NCI-H1048 (cell line): ENCODE data around the gene ABCG4.
"Not testable (repeated sequence)": the region's sequence is repeated elsewhere in the genome, so short reads cannot be mapped to it uniquely, and the experiment has no call there.

ENCODE experiments used
- DNase-seq: peaks from one replicate; lab custom pipeline; 2025; lab: John Stamatoyannopoulos, UW

ABCG4 gene

GRCh38 chr11:119116235-119116594 lies 32.6 kb upstream of the ABCG4 start:
- DNase-seq: no peak

- no peak for DNase-seq
Observed at GRCh38 chr11:119116601-119117000, 32.3 kb upstream of the ABCG4 start.

GRCh38 chr11:119117004-119117706 lies 31.7 kb upstream of the ABCG4 start:
- no peak for DNase-seq

DNA sequence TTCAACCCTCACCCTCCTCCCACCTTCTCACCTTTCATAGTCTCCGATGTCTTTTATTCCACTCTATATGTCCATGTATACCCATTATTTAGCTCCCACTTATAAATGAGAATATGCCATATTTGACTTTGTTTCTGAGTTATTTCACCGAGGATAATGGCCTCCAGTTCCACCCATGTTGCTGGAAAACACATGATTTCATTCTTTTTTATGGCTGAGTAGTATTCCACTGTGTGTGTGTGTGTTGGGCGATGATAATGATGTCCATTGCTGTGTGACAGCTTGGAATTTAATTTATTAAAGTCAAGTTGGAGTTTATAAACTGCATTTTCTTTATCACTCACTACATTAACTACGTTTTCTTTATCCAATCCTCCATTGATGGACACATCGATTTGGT lies 30.6 kb upstream of the ABCG4 start:
- no peak for DNase-seq

DNA sequence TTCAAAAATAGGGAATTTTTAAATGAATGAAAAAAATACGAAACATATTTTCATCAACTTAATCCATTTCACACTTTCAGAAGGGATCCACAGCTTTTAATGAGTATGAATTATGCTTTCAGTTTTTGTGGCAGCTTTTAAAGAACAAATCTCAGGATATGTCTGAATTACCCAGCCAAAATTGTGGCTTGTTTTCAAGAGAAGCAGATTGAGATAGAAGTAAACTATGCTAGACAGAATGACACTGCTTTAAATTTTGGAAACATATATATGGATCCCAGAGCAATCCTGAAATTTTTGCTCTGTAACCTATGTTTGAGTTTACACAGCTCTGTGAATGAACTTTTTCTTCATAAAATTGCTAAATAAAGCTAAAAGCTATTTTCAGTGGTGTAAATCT lies 29.9 kb upstream of the ABCG4 start:
- no peak for DNase-seq

DNA sequence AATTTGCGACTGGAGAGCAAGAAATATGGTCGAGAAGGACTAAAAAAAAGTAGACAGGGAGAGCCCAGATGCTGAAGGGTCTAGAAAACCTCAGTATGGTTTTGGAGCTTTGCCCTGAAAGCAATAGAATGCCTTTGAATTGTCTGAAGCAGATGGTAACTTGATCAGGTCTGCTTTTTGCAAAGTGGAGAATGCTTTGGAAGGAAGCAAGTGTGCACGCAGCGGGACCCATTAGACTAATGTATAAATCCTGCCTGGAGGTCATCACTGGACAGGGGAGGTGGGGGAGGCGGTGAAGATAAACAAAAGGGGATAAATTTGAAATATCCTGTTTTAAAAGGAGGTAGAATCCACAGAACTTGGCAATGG lies 28.2 kb upstream of the ABCG4 start:
- DNase-seq: no peak

GRCh38 chr11:119121008-119121810 lies 27.6 kb upstream of the ABCG4 start, which contains the start of gene HINFP:
HINFP (plus strand) TSS chr11:119121580; CDS start chr11:119126945, 5,365 bp downstream.
- peak; percentile 96 for DNase-seq

GRCh38 chr11:119121811-119122124 lies 27.1 kb upstream of the ABCG4 start:
- DNase-seq: no peak

DNA sequence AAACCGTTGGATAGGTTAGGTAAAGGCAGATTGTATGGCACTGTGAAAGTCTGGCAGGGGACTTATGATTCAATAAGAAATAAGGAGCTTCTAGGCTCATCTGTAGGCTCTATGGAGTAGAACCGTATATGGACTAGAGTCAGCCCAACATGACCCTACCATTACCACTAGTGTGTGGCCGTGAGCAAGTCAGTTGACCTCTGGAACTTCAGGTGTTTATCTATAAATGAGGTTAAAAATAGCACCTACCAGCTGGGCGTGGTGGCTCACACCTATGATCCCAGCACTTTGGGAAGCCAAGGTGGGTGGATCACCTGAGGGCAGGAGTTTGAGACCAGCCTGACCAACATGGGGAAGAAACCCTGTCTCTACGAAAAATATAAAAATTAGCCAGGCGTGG lies 23.0 kb upstream of the ABCG4 start:
- DNase-seq: no peak

DNA sequence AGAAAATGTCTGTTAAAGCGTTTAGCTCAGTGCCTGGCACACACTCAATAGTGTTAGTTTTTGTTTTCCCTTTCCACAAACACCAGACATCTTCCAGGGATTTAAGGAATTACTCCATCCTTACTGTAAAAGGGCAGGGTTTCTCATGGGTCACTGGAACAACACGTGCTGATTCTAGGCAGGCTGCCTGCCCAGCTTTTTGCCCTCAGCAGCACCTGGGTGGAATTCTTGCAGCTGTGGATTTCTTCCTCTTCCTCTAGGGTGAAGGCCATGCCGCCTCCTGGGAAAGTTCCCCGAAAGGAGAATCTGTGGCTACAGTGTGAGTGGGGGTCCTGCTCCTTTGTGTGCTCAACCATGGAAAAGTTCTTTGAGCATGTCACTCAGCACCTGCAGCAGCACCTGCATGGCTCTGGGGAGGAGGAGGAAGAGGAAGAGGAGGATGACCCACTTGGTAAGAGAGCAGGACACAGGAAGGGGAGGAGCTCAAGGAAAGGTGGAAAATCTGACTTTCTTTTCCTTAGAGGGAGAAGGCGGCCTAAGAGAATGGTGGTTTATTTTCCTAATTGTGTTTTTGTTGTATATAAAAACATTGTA lies 22.1 kb upstream of the ABCG4 start:
- DNase-seq: no peak

GRCh38 chr11:119130662-119131061 lies 18.2 kb upstream of the ABCG4 start:
- DNase-seq: no peak

DNA sequence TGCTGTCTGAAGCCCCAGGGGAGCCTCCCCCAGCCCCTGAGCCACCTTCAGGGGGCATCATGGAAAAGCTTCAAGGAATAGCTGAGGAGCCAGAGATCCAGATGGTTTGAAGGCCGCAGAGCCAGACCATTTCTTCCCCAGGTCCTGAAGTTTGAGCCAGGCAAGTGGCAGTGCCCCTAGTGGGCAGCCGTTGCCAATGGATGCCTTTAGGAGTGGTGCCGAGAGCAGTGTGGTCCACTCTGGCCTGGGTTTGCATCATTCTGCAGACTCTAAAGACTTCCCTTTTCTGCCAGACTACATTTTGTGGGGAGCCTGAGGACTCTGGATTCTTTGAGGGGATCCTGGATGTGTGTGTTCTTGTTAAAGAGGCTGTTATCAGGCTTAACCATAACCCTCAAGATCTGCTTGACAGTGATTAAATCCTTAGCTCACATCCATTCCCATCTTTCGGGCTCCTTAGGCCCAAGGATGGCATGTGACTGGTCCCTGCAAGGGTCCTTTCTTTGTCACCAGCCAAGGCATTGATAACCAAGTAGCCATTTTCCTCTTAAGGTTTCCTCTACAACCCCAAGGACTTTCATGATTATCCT lies 14.4 kb upstream of the ABCG4 start:
- DNase-seq: no peak

GRCh38 chr11:119139276-119139675 lies 9.6 kb upstream of the ABCG4 start:
- DNase-seq: not testable (repeated sequence)

DNA sequence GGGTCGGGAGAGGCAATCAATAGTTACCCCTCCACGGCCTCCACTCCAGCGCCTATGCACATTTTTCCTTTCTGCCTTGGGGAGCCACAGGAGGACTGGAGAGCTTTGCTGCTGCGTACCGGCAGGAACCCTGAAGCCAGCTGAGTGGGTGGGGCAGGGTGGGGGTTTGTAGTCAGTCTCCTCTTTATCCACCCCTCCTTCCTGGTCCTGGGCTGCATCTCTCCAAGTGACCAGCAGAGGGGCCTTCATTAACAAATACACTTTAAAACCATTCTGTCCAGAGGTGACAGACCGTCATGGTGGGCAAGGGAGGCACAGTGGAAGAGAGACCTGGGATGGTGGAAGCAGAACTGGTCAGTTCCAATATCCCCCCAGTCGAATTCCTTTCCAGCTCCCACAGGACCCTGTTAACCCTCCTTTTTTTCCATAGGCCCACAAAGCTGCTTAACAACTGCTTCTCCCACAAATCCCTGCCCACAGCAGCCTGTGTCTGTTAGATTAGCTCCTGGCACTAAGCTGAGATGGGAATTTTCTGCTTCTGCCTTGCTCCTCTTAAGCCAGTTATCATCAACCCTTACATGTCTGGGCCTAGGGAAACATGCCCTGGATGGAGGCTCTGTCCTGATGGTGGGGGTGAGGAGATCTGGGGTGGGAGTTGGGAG lies 3.9 kb upstream of the ABCG4 start:
- DNase-seq: no peak

GRCh38 chr11:119145551-119145950 lies 3.3 kb upstream of the ABCG4 start:
- no peak for DNase-seq

- DNase-seq: no peak
Observed at GRCh38 chr11:119147604-119148333, 1.1 kb upstream of the ABCG4 start.

DNA sequence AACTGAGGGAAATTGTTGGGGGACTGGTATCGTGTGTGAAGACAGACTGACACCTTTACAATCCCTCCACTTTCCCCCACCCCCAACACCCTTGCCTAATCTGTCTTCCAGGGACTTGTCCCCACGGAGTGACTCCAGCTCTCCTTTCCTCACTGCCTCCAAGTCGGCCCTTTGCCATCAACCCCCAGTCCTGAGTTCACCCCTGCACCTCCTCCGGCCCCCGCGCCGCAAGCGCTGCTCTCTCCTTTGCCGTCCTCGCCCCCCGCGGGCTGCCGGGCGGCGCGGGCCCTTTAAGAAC lies 183 bp upstream of the ABCG4 start:
- DNase-seq: no peak

GRCh38 chr11:119149786-119150275 lies 979 bp downstream of the ABCG4 start:
- no peak for DNase-seq

GRCh38 chr11:119152043-119152442 lies 3.2 kb downstream of the ABCG4 start:
- DNase-seq: no peak

- no peak for DNase-seq
Observed at GRCh38 chr11:119152604-119153003, 3.8 kb downstream of the ABCG4 start.

GRCh38 chr11:119153049-119153818 lies 4.4 kb downstream of the ABCG4 start:
- no peak for DNase-seq
